GM23338 (cell line): ENCODE data around the gene PLEKHA7. TPM values are rescaled to one million over a fixed set of nuclear protein-coding genes. Genes with fewer than 3 reads are reported as not detected.
"Not testable (repeated sequence)": the region's sequence is repeated elsewhere in the genome, so short reads cannot be mapped to it uniquely, and the experiment has no call there.

Experiments used
- ATAC-seq: fragments of 200-7000 bp; cut with Tn5 transposase; 3 replicates; pipeline ENCODE4 v1.9.1; 2020
- DNase-seq: peaks from one replicate; pipeline ENCODE4 v3.0.0-alpha.2; 2015; ENCODE audit warnings: low spot score
- H2AFZ ChIP-seq: fragments of 200-600 bp; sonication (generic); 2 replicates; pipeline ENCODE4 v1.8.0; 2016; ENCODE audit warnings: antibody characterized with exemption, mild to moderate bottlenecking, moderate library complexity
- H3F3A ChIP-seq: fragments of 200-600 bp; sonication (generic); replicated peaks from 2 replicates; pipeline ENCODE4 v1.8.0; 2017; ENCODE audit warnings: antibody characterized with exemption, mixed run types, low read depth
- H3K27ac ChIP-seq: fragments of 200-600 bp; sonication (generic); 2 replicates; pipeline ENCODE4 v1.6.1; 2016; ENCODE audit warnings: low read depth
- H3K27me3 ChIP-seq: fragments of 200-600 bp; sonication (generic); 2 replicates; pipeline ENCODE4 v1.8.0; 2016; ENCODE audit warnings: mild to moderate bottlenecking, mixed run types, moderate library complexity; ENCODE audit not compliant: insufficient read depth
- H3K36me3 ChIP-seq: fragments of 200-600 bp; sonication (generic); 2 replicates; pipeline ENCODE4 v1.8.0; 2016; ENCODE audit warnings: mild to moderate bottlenecking; ENCODE audit not compliant: insufficient read depth
- H3K4me1 ChIP-seq: fragments of 200-600 bp; sonication (generic); 2 replicates; pipeline ENCODE4 v1.8.0; 2016; ENCODE audit warnings: mild to moderate bottlenecking, moderate library complexity; ENCODE audit not compliant: insufficient read depth
- H3K4me2 ChIP-seq: fragments of 200-600 bp; sonication (generic); 2 replicates; pipeline ENCODE4 v1.7.1; 2017; ENCODE audit warnings: mixed run types
- H3K4me3 ChIP-seq: fragments of 200-600 bp; sonication (generic); 2 replicates; pipeline ENCODE4 v1.6.1; 2016; ENCODE audit warnings: mixed run types
- H3K79me2 ChIP-seq: fragments of 200-600 bp; sonication (generic); replicated peaks from 2 replicates; pipeline ENCODE4 v1.8.0; 2017; ENCODE audit warnings: mild to moderate bottlenecking; ENCODE audit not compliant: insufficient read depth
- H3K9me2 ChIP-seq: fragments of 200-600 bp; sonication (generic); 2 replicates; pipeline ENCODE4 v1.8.0; 2017; ENCODE audit not compliant: insufficient read depth
- H4K20me1 ChIP-seq: fragments of 200-600 bp; sonication (generic); replicated peaks from 2 replicates; pipeline ENCODE4 v1.8.0; 2017; ENCODE audit warnings: mild to moderate bottlenecking; ENCODE audit not compliant: insufficient read depth
- H3K27ac Mint-ChIP-seq: 2 replicates; pipeline ENCODE4 v1.8.0; 2020; ENCODE audit warnings: inconsistent platforms, mild to moderate bottlenecking, moderate library complexity, mixed read lengths
- H3K27me3 Mint-ChIP-seq: 3 replicates; pipeline ENCODE4 v1.8.0; 2022; ENCODE audit warnings: low read depth, mild to moderate bottlenecking, moderate library complexity, mixed read lengths, inconsistent platforms; ENCODE audit not compliant: insufficient read depth, poor library complexity
- H3K36me3 Mint-ChIP-seq: 3 replicates; pipeline ENCODE4 v1.8.0; 2021; ENCODE audit warnings: low read depth, mild to moderate bottlenecking, inconsistent platforms, moderate library complexity, mixed read lengths
- H3K4me1 Mint-ChIP-seq: 3 replicates; pipeline ENCODE4 v1.8.0; 2020; ENCODE audit warnings: mild to moderate bottlenecking, inconsistent platforms, mixed read lengths
- H3K4me3 Mint-ChIP-seq: 3 replicates; pipeline ENCODE4 v1.8.0; 2021; ENCODE audit warnings: moderate library complexity, mild to moderate bottlenecking, inconsistent platforms, mixed read lengths
- H3K9me3 Mint-ChIP-seq: 3 replicates; pipeline ENCODE4 v1.8.0; 2020; ENCODE audit warnings: moderate library complexity, mild to moderate bottlenecking, inconsistent platforms, mixed read lengths
- CREB1 ChIP-seq: fragments of 250-450 bp; sonication (Bioruptor Pico); IDR thresholded peaks from 2 replicates; pipeline ENCODE4 v1.5.0; 2020; ENCODE audit warnings: low read depth, mild to moderate bottlenecking, moderate library complexity
- CTCF ChIP-seq, 2 experiments: fragments of 200-600 bp in 1 of 2; sonication (generic) in 1 of 2; conservative IDR thresholded peaks; 2 replicates each; pipeline versions ENCODE4 v1.5.1 to v1.6.1; 2016 to 2017; ENCODE audit warnings: antibody characterized with exemption in 2 of 2, low read depth in 2 of 2, mild to moderate bottlenecking in 2 of 2, moderate library complexity in 1 of 2
- EZH2 ChIP-seq: fragments of 200-600 bp; sonication (generic); IDR thresholded peaks from one replicate; pipeline ENCODE4 v1.8.0; 2017; ENCODE audit warnings: antibody characterized with exemption, mild to moderate bottlenecking, low read depth; ENCODE audit not compliant: unreplicated experiment
- EZH2phosphoT487 ChIP-seq: fragments of 200-600 bp; sonication (generic); IDR thresholded peaks from one replicate; pipeline ENCODE4 v1.8.1; 2018; ENCODE audit warnings: antibody characterized with exemption; ENCODE audit not compliant: unreplicated experiment
- JUNB ChIP-seq: IDR thresholded peaks from one replicate; pipeline ENCODE4 v1.6.1; 2016; ENCODE audit warnings: antibody characterized with exemption; ENCODE audit not compliant: unreplicated experiment
- NANOG ChIP-seq: IDR thresholded peaks from 2 replicates; pipeline ENCODE4 v1.6.1; 2016; ENCODE audit warnings: antibody characterized with exemption, borderline replicate concordance
- ZNF114 ChIP-seq: fragments of 250-450 bp; sonication (Bioruptor Pico); IDR thresholded peaks from 2 replicates; pipeline ENCODE4 v1.5.0; 2020; ENCODE audit warnings: mild to moderate bottlenecking, moderate library complexity
- ZNF331 ChIP-seq: fragments of 250-450 bp; sonication (Bioruptor Pico); IDR thresholded peaks from 2 replicates; pipeline ENCODE4 v1.5.0; 2020; ENCODE audit warnings: low read depth, mild to moderate bottlenecking, moderate library complexity
- polyA plus RNA-seq: library from polyadenylated mRNA; unstranded; fragments of >200 nt; fragmentation: Nextera tagmentation; extraction: Ambion mirVana; gene quantifications from 2 replicates; pipeline ENCODE4 v1.2.1, GENCODE V29; 2016
- total RNA-seq: library from RNA; depleted of rRNA; stranded (reverse); fragments of >200 nt; shearing (Covaris generic); gene quantifications from 2 replicates; pipeline ENCODE4 v1.2.3, GENCODE V29; 2014
- TF ChIP-seq, protein P1 (sequence below): IDR thresholded peaks from one replicate; pipeline ENCODE4 v1.6.1; 2018; ENCODE audit warnings: antibody characterized with exemption; ENCODE audit not compliant: unreplicated experiment
- TF ChIP-seq, protein P2 (sequence below): IDR thresholded peaks from 2 replicates; pipeline ENCODE4 v1.6.1; 2016; ENCODE audit warnings: antibody characterized with exemption

The PLEKHA7 gene
- total and polyA plus RNA-seq, 2 experiments from 2014 or later: 9.7 to 15.8 TPM

DNA sequence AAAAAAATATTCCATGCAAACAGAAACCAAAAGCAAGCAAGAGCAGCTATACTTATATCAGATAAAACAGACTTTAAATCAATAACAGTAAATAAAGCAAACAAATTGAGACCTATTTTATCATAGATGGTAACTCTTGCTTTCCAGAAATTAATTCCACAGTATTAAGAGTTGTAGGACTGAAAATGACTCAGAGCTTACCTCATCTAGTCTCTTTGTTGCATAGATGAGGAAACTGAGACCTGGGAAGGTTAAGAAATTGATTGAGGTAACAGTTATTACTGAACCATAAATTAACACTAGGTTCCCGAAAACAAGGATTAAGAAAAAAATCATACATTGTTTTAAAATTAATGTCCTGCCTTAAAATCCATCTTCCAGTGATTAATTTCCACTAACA is 123.8 kb downstream of the PLEKHA7 start (continued):
- TF ChIP-seq, protein P1, sequence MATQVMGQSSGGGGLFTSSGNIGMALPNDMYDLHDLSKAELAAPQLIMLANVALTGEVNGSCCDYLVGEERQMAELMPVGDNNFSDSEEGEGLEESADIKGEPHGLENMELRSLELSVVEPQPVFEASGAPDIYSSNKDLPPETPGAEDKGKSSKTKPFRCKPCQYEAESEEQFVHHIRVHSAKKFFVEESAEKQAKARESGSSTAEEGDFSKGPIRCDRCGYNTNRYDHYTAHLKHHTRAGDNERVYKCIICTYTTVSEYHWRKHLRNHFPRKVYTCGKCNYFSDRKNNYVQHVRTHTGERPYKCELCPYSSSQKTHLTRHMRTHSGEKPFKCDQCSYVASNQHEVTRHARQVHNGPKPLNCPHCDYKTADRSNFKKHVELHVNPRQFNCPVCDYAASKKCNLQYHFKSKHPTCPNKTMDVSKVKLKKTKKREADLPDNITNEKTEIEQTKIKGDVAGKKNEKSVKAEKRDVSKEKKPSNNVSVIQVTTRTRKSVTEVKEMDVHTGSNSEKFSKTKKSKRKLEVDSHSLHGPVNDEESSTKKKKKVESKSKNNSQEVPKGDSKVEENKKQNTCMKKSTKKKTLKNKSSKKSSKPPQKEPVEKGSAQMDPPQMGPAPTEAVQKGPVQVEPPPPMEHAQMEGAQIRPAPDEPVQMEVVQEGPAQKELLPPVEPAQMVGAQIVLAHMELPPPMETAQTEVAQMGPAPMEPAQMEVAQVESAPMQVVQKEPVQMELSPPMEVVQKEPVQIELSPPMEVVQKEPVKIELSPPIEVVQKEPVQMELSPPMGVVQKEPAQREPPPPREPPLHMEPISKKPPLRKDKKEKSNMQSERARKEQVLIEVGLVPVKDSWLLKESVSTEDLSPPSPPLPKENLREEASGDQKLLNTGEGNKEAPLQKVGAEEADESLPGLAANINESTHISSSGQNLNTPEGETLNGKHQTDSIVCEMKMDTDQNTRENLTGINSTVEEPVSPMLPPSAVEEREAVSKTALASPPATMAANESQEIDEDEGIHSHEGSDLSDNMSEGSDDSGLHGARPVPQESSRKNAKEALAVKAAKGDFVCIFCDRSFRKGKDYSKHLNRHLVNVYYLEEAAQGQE: no peak
- TF ChIP-seq JUNB (no peak), NANOG (no peak), CREB1 (CRISPR knock-in tag) (no peak), ZNF331 (no peak), CTCF (conservative IDR thresholded peaks at IDR 0.05; ENCODE audit: low read depth in 2 of 2) (no peak)

DNA sequence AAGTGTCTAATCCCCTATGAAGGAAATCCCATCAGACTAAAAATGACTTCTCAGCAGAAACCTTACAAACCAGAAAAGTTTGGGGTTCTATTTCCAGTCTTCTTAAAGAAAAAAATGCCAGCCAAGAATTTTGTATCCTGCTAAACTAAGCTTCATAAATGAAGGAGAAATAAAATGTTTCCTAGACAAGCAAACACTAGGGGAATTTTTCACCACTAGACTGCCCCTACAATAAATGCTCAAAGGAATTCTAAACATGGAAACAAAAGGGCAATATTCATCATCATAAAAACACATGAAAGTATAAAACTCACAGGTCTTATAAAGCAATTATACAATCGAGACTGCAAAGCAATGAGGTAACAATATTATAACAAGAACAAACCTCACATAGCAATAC is 124.3 kb downstream of the PLEKHA7 start:
- peaks cover 23% of the 10 kb centered on the region for H3K36me3 Mint-ChIP-seq
- no peak overlapping the region for H3K4me3 ChIP-seq
- no peak overlapping the region for H3K27ac ChIP-seq
- H3K9me3 Mint-ChIP-seq: peaks cover 27% of the 10 kb centered on the region
- no peak overlapping the region for H3K4me2 ChIP-seq
- no peak overlapping the region for H3K4me3 Mint-ChIP-seq
- H3K4me1 ChIP-seq: peaks cover 16% of the 10 kb centered on the region
- H3F3A ChIP-seq: no peaks in the 10 kb centered on the region
- TF ChIP-seq ZNF114 (CRISPR knock-in tag) (no peak), NANOG (no peak), EZH2phosphoT487 (no peak), EZH2 (no peak), JUNB (no peak), CTCF (conservative IDR thresholded peaks at IDR 0.05; ENCODE audit: low read depth in 2 of 2) (no peak)
- TF ChIP-seq, protein P2, sequence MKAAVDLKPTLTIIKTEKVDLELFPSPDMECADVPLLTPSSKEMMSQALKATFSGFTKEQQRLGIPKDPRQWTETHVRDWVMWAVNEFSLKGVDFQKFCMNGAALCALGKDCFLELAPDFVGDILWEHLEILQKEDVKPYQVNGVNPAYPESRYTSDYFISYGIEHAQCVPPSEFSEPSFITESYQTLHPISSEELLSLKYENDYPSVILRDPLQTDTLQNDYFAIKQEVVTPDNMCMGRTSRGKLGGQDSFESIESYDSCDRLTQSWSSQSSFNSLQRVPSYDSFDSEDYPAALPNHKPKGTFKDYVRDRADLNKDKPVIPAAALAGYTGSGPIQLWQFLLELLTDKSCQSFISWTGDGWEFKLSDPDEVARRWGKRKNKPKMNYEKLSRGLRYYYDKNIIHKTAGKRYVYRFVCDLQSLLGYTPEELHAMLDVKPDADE: no peak
- H3K27me3 ChIP-seq: no peaks in the 10 kb centered on the region
- DNase-seq (no peak), ATAC-seq (no peak)
- H3K4me1 Mint-ChIP-seq: peaks cover 18% of the 10 kb centered on the region
- peaks cover 6% of the 10 kb centered on the region for H3K27me3 Mint-ChIP-seq
- H3K9me2 ChIP-seq: no peaks in the 10 kb centered on the region
- no peaks in the 10 kb centered on the region for H3K36me3 ChIP-seq
- no peak overlapping the region for H3K27ac Mint-ChIP-seq
- no peak overlapping the region for H2AFZ ChIP-seq
- 0 out of 2 replicates have a peak, but pooled peaks cover 3% of the 10 kb centered on the region for H3K79me2 ChIP-seq
- no peaks in the 10 kb centered on the region for H4K20me1 ChIP-seq

DNA sequence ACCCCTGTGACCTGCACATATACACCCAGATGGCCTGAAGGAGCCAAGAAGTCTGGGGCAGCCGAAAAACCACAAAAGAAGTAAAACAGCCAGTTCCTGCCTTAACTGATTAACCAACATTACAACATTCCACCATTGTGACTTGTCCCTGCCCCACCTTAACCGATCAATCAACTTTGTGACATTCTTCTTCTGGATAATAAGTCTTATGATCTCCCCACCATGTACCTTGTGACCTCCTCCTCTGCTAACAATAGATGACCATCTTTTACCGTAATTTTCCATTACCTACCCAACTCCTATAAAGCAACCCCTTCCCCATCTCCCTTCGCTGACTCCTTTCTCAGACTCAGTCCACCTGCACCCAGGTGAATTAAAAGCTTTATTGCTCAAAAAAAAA is 125.2 kb downstream of the PLEKHA7 start:
- H3K4me3 ChIP-seq, H3F3A ChIP-seq, H2AFZ ChIP-seq, H3K36me3 ChIP-seq, H3K4me3 Mint-ChIP-seq, H3K79me2 ChIP-seq, DNase-seq, H3K27ac Mint-ChIP-seq, H3K4me2 ChIP-seq, H3K27me3 Mint-ChIP-seq, H3K27me3 ChIP-seq, H4K20me1 ChIP-seq, ATAC-seq, H3K9me2 ChIP-seq, H3K27ac ChIP-seq: not testable (repeated sequence)
- Mint-ChIP-seq H3K9me3 (peaks cover 27% of the 10 kb centered on the region), H3K36me3 (peaks cover 23% of the 10 kb centered on the region), H3K4me1 (peaks cover 11% of the 10 kb centered on the region)
- peaks cover 11% of the 10 kb centered on the region for H3K4me1 ChIP-seq

DNA sequence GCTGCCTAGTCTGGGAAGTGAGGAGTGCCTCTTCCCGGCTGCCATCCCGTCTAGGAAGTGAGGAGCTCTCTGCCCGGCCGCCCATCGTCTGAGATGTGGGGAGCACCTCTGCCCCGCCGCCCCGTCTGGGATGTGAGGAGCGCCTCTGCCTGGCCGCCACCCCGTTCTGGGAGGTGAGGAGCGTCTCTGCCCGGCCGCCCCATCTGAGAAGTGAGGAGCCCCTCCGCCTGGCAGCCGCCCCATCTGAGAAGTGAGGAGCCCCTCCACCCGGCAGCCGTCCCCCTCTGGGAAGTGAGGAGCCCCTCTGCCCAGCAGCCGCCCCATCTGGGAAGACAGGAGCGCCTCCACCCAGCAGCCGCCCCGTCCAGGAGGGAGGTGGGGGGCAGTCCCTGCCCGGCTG is 126.3 kb downstream of the PLEKHA7 start:
- H3K4me3 ChIP-seq, H3K9me2 ChIP-seq, H3K27ac Mint-ChIP-seq, H3K4me2 ChIP-seq, H3K4me3 Mint-ChIP-seq, H3K36me3 ChIP-seq, H3K79me2 ChIP-seq, H3K27me3 Mint-ChIP-seq, ATAC-seq, H3K27me3 ChIP-seq, H3K4me1 ChIP-seq, H3K4me1 Mint-ChIP-seq, H3K27ac ChIP-seq, H3F3A ChIP-seq, H2AFZ ChIP-seq, DNase-seq, H4K20me1 ChIP-seq: not testable (repeated sequence)
- Mint-ChIP-seq H3K36me3 (peaks cover 23% of the 10 kb centered on the region), H3K9me3 (peaks cover 27% of the 10 kb centered on the region)
